HG02571 (cell line): Measurements from ENCODE around the gene LYPD6.
A peak's percentile ranks its signal among the peaks of the same experiment; 100 is the strongest.

Experiments used
- ATAC-seq: cut with Tn5 transposase; IDR thresholded peaks from one replicate; pipeline ENCODE4 v1.9.1; 2021; ENCODE audit warnings: mild to moderate bottlenecking, moderate library complexity; ENCODE audit not compliant: unreplicated experiment

LYPD6 gene

GRCh38 chr2:149446748-149447147, 116.4 kb downstream of the LYPD6 start:
- no peak for ATAC-seq

- no peak for ATAC-seq
These were observed 117.9 kb downstream of the LYPD6 start for GRCh38 chr2:149448315-149448714.

- no peak for ATAC-seq
These were observed 118.6 kb downstream of the LYPD6 start for GRCh38 chr2:149449017-149449416.

DNA sequence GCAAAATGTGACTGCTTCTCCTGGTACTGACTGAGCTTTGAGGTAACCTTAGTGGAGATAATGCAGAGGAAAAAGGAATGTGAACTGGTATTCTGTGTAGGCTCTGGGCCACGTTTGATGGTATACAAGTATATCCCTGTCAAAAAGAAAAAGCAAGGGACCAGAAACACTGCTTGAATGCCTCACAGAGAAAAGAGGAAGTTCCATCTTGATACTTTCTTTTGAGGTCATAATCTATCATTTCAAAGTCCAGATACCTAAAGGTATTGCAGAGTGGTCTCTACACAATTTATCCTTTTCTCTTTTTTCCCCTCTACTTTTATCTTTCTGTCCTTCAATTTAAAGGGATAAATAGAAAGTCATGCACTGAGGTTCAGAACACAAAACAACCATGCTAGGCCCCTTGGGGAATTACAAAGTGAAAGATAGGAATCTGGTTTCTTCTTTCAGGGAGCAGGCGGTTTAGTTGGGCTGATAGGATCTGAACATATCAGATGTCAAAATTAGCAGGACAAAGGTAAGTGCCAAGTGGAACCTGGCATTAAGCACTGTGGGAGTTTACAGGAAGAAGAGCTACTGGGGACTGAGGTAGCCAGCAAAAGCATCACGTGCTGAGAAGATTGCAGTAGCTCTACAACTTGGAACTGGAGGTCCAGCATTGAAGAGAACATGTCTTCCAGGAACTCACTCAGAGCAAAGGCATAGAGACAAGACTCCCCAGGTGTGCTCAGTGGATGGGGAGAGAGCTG, 121.2 kb downstream of the LYPD6 start:
- ATAC-seq = no peak

DNA sequence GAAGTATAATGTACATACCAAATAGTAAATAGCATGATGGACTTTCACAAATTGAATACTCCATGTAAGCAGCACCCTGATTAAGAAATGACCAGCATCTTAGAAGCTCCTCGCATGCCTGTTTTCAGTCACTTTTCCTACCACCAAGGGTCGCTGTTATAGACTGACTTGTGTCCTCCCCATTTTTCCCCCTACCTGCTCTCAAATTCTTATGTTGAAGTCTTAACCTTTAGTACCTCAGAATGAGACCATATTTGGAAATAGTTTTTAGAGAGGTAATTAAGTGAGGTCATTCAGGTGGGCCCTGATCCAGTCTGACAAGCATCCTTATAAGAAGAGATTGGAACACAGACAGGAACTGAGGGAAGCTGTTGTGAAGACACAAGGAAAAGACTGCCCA, 125.9 kb downstream of the LYPD6 start:
- no peak for ATAC-seq

GRCh38 chr2:149458502-149458901, 128.1 kb downstream of the LYPD6 start:
- no peak for ATAC-seq

DNA sequence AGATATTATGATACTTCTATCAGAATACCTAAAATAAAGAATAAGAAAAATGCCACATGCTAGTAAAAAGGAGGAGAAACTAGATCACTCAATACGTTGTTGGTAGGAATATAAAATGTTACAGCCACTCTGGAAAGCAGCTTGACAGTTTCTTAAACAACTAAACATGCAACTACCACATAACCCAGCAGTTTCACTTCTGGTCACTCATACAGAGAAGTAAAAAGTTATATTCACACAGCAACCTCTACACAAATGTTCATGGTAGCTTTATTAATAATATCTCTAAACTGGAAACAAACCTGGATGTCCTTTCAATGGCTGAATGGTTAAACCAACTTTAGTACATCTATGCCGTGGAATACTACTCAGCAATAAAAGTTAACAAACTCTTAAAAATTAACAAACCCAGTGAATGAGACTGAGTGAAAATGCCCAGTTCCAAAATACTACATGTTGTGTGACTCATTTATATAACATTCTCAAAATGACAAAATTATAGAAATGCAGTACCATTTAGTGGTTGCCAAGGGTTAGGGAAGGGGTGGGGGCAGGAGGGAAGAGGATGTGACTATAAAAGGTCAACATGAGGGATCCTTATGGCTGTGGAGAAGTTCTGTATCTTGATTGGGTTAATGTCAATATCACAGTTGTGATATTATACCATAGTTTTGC, 133.1 kb downstream of the LYPD6 start:
- ATAC-seq = peak; percentile 81

DNA sequence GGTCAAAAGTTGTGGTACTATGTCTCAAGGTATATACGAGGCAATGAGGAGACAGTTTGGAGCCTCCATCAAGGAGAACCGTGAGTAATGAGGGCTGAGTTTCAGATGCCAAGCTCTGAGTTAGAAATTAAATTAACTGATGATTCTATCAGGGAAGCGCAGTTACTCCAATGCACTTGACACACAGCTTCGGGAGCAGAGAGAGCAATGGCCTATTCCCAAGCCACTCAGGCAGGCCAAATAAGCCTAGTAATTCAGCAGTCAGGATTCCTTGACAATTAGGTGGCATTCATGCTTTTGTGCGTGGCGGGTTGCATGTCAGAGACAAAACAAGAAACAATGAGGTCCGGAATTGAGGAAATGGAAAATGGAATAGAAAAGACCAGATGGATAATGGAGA, 134.0 kb downstream of the LYPD6 start:
- ATAC-seq = no peak

GRCh38 chr2:149465873-149466272, 135.5 kb downstream of the LYPD6 start:
- ATAC-seq = no peak

- no peak for ATAC-seq
These were observed 136.2 kb downstream of the LYPD6 start for GRCh38 chr2:149466635-149467034.

DNA sequence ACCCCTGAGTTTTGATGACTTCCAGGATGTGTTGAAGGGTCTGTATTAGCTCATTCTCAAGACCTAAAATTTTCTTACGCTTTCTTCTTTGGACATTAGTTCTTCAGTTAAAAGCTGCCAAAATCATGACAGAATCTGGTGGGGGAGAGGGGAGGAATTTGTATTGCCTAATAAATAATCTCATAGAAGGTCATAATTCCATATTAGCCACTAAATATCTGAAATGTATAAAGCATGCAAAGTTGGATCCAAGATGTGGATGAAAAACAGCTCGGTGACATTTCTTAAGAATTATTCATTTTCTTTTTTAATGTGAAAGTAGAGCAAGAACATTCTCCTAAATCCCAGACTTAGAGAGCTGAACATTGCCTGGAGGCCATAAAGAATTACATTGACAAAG, 137.0 kb downstream of the LYPD6 start:
- no peak for ATAC-seq

- ATAC-seq = no peak
These were observed 138.2 kb downstream of the LYPD6 start for GRCh38 chr2:149468636-149469035.

- no peak for ATAC-seq
These were observed 139.7 kb downstream of the LYPD6 start for GRCh38 chr2:149470046-149470445.

DNA sequence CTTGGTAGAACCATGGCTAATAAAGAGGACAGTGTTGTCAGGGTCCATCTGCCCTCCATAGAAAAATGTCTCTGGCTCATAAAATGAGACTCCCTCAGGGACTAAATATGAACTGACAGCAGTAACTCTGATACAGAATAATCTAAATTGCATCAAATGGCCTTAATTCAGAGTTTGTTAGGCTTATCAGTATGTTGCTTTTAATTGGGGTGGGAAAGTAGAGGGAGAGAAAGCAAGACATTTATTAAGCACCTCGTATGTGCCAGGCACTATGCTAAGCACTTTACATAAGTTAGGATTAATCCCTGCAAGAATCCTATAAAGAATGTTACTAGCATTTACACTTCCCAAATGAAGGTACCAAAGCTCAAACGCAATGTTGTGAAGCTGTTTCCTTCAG, 142.0 kb downstream of the LYPD6 start:
- ATAC-seq = no peak

GRCh38 chr2:149473068-149473467, 142.7 kb downstream of the LYPD6 start:
- ATAC-seq = no peak

GRCh38 chr2:149473521-149473920, 143.1 kb downstream of the LYPD6 start:
- ATAC-seq = no peak

- no peak for ATAC-seq
These were observed 152.7 kb downstream of the LYPD6 start for GRCh38 chr2:149483004-149483605.

- no peak for ATAC-seq
These were observed 156.3 kb downstream of the LYPD6 start for GRCh38 chr2:149486664-149487063.

GRCh38 chr2:149487189-149487588, 156.8 kb downstream of the LYPD6 start:
- no peak for ATAC-seq

DNA sequence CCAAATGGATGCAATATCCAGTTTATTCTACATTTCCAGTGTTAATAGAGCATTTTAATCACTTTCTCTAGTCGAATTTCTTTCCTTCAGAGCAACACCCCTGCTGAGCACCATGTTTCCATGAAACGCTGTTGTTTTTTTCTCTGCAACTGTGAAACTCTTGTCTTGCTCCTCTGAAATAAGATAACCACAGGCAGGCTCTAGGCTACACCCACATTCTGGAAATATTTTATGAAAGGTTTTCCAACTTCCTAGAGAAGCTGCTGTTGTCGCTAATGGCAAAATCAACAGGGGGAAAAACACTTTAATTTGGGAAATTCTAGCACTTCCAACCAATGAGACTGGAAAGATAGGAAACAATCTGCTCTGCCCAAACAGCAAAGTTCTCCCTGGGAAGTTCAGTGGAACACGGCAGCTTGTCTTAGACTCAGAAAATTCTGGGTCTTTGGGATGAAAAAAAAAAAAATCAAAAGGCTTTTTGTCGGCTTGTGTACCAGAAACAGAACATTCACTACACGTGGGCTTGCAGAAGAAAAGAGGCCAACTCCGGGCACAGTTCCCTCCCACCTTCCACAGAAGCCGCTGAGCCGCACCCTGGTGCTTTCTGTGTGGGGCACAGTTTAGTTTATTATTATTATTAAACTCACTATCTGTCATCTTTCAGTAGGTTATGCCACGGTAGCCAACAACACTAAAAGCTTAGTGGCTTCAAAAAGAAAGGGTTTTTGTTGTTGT, 158.5 kb downstream of the LYPD6 start:
- ATAC-seq = no peak

DNA sequence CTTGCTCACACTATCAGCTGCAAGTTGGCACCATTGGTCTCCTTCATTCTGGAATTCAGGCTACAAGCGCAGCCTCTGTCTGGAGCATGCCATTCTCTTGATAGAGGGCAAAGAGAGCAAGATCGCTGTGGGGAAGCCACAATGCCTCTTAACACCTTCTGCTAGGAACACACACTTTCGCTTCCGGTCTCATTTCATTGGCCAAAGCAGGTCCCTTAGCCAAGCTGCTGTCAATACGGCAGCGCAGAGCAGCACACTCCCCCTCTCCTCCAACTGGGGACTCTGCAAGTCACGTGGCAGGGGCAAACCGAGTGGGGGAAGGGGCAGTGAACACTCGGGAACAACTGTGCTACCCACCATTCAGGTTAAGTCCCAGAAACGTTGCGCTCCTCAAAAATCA, 159.1 kb downstream of the LYPD6 start:
- no peak for ATAC-seq

GRCh38 chr2:149490296-149490695, 159.9 kb downstream of the LYPD6 start:
- ATAC-seq = no peak
